GM12878 (cell line): ENCODE data around the gene LAMA5. TPM values are rescaled to one million over a fixed set of nuclear protein-coding genes. Genes with fewer than 3 reads are reported as not detected.

Experiments used
- ATAC-seq: fragments of 200-7000 bp; cut with Tn5 transposase; 3 replicates; pipeline ENCODE4 v1.9.1; 2020; ENCODE audit warnings: mild to moderate bottlenecking, moderate library complexity
- BruUV-seq: library from RNA; stranded (reverse); fragments of 400-500 nt; replicated peaks from 2 replicates; lab custom pipeline; 2021; lab: Mats Ljungman, UMichigan
- CTCF ChIA-PET: fragments of 300-600 bp; sonication (Branson Sonifier 250); formaldehyde crosslinking; extraction: SDS; loops from one replicate; lab custom pipeline; 2021; ENCODE audit warnings: inconsistent platforms; lab: Yijun Ruan, JAX
- POLR2A ChIA-PET: fragments of 350-600 bp; formaldehyde crosslinking; extraction: SDS; loops from one replicate; lab custom pipeline; 2021; ENCODE audit warnings: inconsistent platforms; lab: Charles Lee
- RAD21 ChIA-PET: fragments of 300-600 bp; sonication (Branson Sonifier 250); formaldehyde crosslinking; loops from one replicate; lab custom pipeline; 2023; ENCODE audit warnings: antibody characterized with exemption; ENCODE audit not compliant: unreplicated experiment; lab: Charles Lee
- SMC1A ChIA-PET: fragments of 300-600 bp; sonication (Branson Sonifier 250); formaldehyde crosslinking; loops from one replicate; lab custom pipeline; 2023; ENCODE audit not compliant: unreplicated experiment, uncharacterized antibody; lab: Charles Lee
- DNase-seq: peaks from one replicate; pipeline ENCODE4 v3.0.0-alpha.2; 2011; ENCODE audit warnings: low read depth, low spot score
- FAIRE-seq: peaks from 3 replicates; lab custom pipeline; 2011; peaks lifted over from hg19 to GRCh38; lab: Jason Lieb, UNC
- H2AFZ ChIP-seq: 2 replicates; pipeline ENCODE4 v1.6.0; 2011; ENCODE audit warnings: low read depth, low read length, control low read depth; ENCODE audit not compliant: control insufficient read depth
- H3K27ac ChIP-seq: 2 replicates; pipeline ENCODE4 v1.5.1; 2011; ENCODE audit warnings: control low read depth; ENCODE audit not compliant: control insufficient read depth, insufficient read depth
- H3K27me3 ChIP-seq, 2 experiments: replicated peaks in 1 of 2; 2 replicates each; pipeline versions ENCODE4 v1.6.0 to v1.6.1; 2011; ENCODE audit warnings: low read length in 1 of 2; ENCODE audit not compliant: control insufficient read depth in 2 of 2, insufficient read depth in 2 of 2
- H3K36me3 ChIP-seq, 2 experiments: 2 replicates each; pipeline ENCODE4 v1.5.1; 2011; ENCODE audit warnings: low read length in 1 of 2; ENCODE audit not compliant: control insufficient read depth in 2 of 2, insufficient read depth in 2 of 2
- H3K4me1 ChIP-seq: 2 replicates; pipeline ENCODE4 v1.6.1; 2011; ENCODE audit warnings: mild to moderate bottlenecking, low read length, moderate library complexity, mixed read lengths; ENCODE audit not compliant: control insufficient read depth, insufficient read depth
- H3K4me2 ChIP-seq: 2 replicates; pipeline ENCODE4 v1.6.0; 2011; ENCODE audit warnings: control low read depth; ENCODE audit not compliant: control insufficient read depth, insufficient read depth
- H3K4me3 ChIP-seq: fragments of 200-600 bp; sonication (generic); 2 replicates; pipeline ENCODE4 v1.5.1; 2016
- H3K79me2 ChIP-seq: 2 replicates; pipeline ENCODE4 v1.6.0; 2011; ENCODE audit warnings: low read length; ENCODE audit not compliant: control insufficient read depth, insufficient read depth
- H3K9ac ChIP-seq: 2 replicates; pipeline ENCODE4 v1.8.0; 2011; ENCODE audit warnings: low read length, control low read depth, mixed read lengths; ENCODE audit not compliant: control insufficient read depth, insufficient read depth
- H3K9me3 ChIP-seq: replicated peaks from 3 replicates; pipeline ENCODE4 v1.5.1; 2011; ENCODE audit warnings: mild to moderate bottlenecking, low read length; ENCODE audit not compliant: control insufficient read depth, insufficient read depth
- H4K20me1 ChIP-seq: 2 replicates; pipeline ENCODE4 v1.6.0; 2011; ENCODE audit not compliant: control insufficient read depth, insufficient read depth
- ATF7 ChIP-seq: fragments of 450-650 bp; IDR thresholded peaks from 2 replicates; pipeline ENCODE4 v1.6.1; 2016; ENCODE audit warnings: low read depth, mild to moderate bottlenecking
- BHLHE40 ChIP-seq, 2 experiments: fragments of 450-650 bp in 1 of 2; IDR thresholded peaks; 2 replicates each; pipeline ENCODE4 v1.6.1; 2011 to 2017; ENCODE audit warnings: low read depth in 2 of 2, borderline replicate concordance in 1 of 2, improper control_type of control experiment in 1 of 2, low read length in 1 of 2, mild to moderate bottlenecking in 1 of 2
- CTCF ChIP-seq, 3 experiments: IDR thresholded peaks in 2 of 3; conservative IDR thresholded peaks in 1 of 3; 2 replicates each; pipeline ENCODE4 v1.5.1; 2011; ENCODE audit warnings: low read depth in 3 of 3, low read length in 3 of 3, mild to moderate bottlenecking in 3 of 3, control low read depth in 2 of 3, moderate library complexity in 2 of 3, inconsistent platforms in 1 of 3, mixed read lengths in 1 of 3; ENCODE audit not compliant: control insufficient read depth in 2 of 3, insufficient read depth in 1 of 3; ENCODE audit errors: extremely low read depth in 1 of 3
- ELK1 ChIP-seq: IDR thresholded peaks from 2 replicates; pipeline ENCODE4 v1.6.1; 2012; ENCODE audit warnings: low read depth, low read length, improper control_type of control experiment
- GABPA ChIP-seq: IDR thresholded peaks from 2 replicates; pipeline ENCODE4 v1.6.1; 2014; ENCODE audit warnings: antibody characterized with exemption, low read depth, mild to moderate bottlenecking, inconsistent platforms
- HCFC1 ChIP-seq: fragments of 150-350 bp; IDR thresholded peaks from 2 replicates; pipeline ENCODE4 v1.6.1; 2014; ENCODE audit warnings: low read length
- IKZF1 ChIP-seq: fragments of 450-650 bp; conservative IDR thresholded peaks from 2 replicates; pipeline ENCODE4 v1.6.1; 2017; ENCODE audit warnings: antibody characterized with exemption, mild to moderate bottlenecking
- IRF3 ChIP-seq: fragments of 450-650 bp; IDR thresholded peaks from 2 replicates; pipeline ENCODE4 v1.6.1; 2014; ENCODE audit warnings: mild to moderate bottlenecking
- MLLT1 ChIP-seq: fragments of 450-650 bp; IDR thresholded peaks from 2 replicates; pipeline ENCODE4 v1.6.1; 2016; ENCODE audit warnings: mild to moderate bottlenecking
- POLR2A ChIP-seq: IDR thresholded peaks from 2 replicates; pipeline ENCODE4 v1.6.1; 2011; ENCODE audit warnings: low read depth, mild to moderate bottlenecking, low read length
- RB1 ChIP-seq: fragments of 450-650 bp; formaldehyde crosslinking; IDR thresholded peaks from 2 replicates; pipeline ENCODE4 v1.6.1; 2017; ENCODE audit warnings: mild to moderate bottlenecking, borderline replicate concordance
- YY1 ChIP-seq: IDR thresholded peaks from 2 replicates; pipeline ENCODE4 v1.6.1; 2011; ENCODE audit warnings: low read depth, mild to moderate bottlenecking, low read length
- ZNF687 ChIP-seq: fragments of 450-650 bp; IDR thresholded peaks from 2 replicates; pipeline ENCODE4 v1.6.1; 2017; ENCODE audit warnings: mild to moderate bottlenecking, moderate library complexity
- WGBS: methylation state at CpG from one replicate; pipeline ENCODE4 v1.1.6; 2016; ENCODE audit warnings: low lambda C conversion rate; ENCODE audit not compliant: insufficient replicate concordance, insufficient coverage; ENCODE audit errors: missing lambda C conversion rate; 5-methylcytosine and 5-hydroxymethylcytosine counted together
- in situ Hi-C: fragments of 300-500 bp; cut with MboI; formaldehyde crosslinking; loops from 9 replicates; pipeline ENCODE4 v1.14.3; 2018; ENCODE audit warnings: mixed read lengths
- intact Hi-C: fragments of 100-400 bp; cut with micrococcal nuclease; formaldehyde crosslinking; loops from one replicate; pipeline ENCODE4 v1.14.2; 2022; ENCODE audit not compliant: unreplicated experiment
- polyA plus RNA-seq, 11 experiments: library from polyadenylated mRNA; depleted of rRNA in 4 of 11; unstranded in 6 of 11; stranded (reverse) in 5 of 11; fragments of >200 nt; fragmentation: Nextera tagmentation in 4 of 11; fragmentation: Illumina TruSeq in 1 of 11; extraction: Ambion mirVana in 4 of 11; extraction: Trizol in 1 of 11; gene quantifications; 1 replicate in 1 of 11; 2 replicates in 10 of 11; pipeline versions ENCODE4 v1.2.1 to v1.2.3, GENCODE V29; 2011 to 2016; ENCODE audit warnings: inconsistent platforms in 2 of 11, missing spikeins in 2 of 11, low read depth in 1 of 11
- total RNA-seq, 4 experiments: library from RNA; depleted of rRNA in 3 of 4; stranded (reverse); fragments of >200 nt in 3 of 4; fragmentation: Illumina TruSeq in 1 of 4; extraction: Trizol in 1 of 4; gene quantifications; 2 replicates each; pipeline versions ENCODE4 v1.2.1 to v1.2.3, GENCODE V29; 2013 to 2021

Gene LAMA5
- total and polyA plus RNA-seq, 10 of the 15 experiments (the other 5 are each of a cell fraction or from before 2014, with no cell fraction given), result 0.09 to 3.1 (median 1.6) TPM; not detected in 3

- Histone ChIP-seq H3K9ac (no peak overlapping the region), H3K4me2 (no peak overlapping the region), H3K27ac (no peak overlapping the region), H3K79me2 (no peaks in the 10 kb centered on the region), H3K4me1 (no peaks in the 10 kb centered on the region), H3K36me3 (no peaks in the 10 kb centered on the region), H3K27me3 (no peaks in the 10 kb centered on the region), H3K9me3 (no peaks in the 10 kb centered on the region), H2AFZ (no peak overlapping the region), H3K4me3 (no peak overlapping the region), H4K20me1 (no peaks in the 10 kb centered on the region)
- DNase-seq, result no peak
- ChIA-PET POLR2A (no interaction called here), RAD21 (no interaction called here), SMC1A (no interaction called here), CTCF (no interaction called here)
- no peak for ATAC-seq
- no peak for FAIRE-seq
- 66% methylated on average over 26 of the region's 26 CpGs for WGBS
- in situ Hi-C loops, result loop anchor here (25.0 kb wide), 1 partner anchor 364 kb away; no protein-coding TSS in a partner anchor
- intact Hi-C loops, result no loop called here
- no TSS peak for BruUV-seq
- no peak for TF ChIP-seq RB1
- TF ChIP-seq ATF7, result no peak
- TF ChIP-seq BHLHE40 (IDR thresholded peaks at IDR 0.05; ENCODE audit: borderline replicate concordance in 1 of 2, low read depth in 2 of 2, low read length in 1 of 2), result no peak
- no peak for TF ChIP-seq YY1
- TF ChIP-seq POLR2A, result no peak
- no peak for TF ChIP-seq IKZF1
- no peak for TF ChIP-seq GABPA
- no peak for TF ChIP-seq ZNF687
- TF ChIP-seq MLLT1, result no peak
- no peak for TF ChIP-seq CTCF (IDR thresholded peaks at IDR 0.05 in 2 of 3, conservative IDR thresholded peaks at IDR 0.05 in 1 of 3; ENCODE audit: control insufficient read depth in 2 of 3, extremely low read depth in 1 of 3, insufficient read depth in 1 of 3, low read depth in 3 of 3, low read length in 3 of 3)
- TF ChIP-seq HCFC1, result no peak
- no peak for TF ChIP-seq ELK1
- TF ChIP-seq IRF3, result no peak
These were observed 9.3 kb upstream of the LAMA5 start for GRCh38 chr20:62376112-62377063.
